Measurements from ENCODE around the gene CFAP73.
"Not testable (repeated sequence)": the region's sequence is repeated elsewhere in the genome, so short reads cannot be mapped to it uniquely, and the experiment has no call there.

Gene CFAP73

DNA sequence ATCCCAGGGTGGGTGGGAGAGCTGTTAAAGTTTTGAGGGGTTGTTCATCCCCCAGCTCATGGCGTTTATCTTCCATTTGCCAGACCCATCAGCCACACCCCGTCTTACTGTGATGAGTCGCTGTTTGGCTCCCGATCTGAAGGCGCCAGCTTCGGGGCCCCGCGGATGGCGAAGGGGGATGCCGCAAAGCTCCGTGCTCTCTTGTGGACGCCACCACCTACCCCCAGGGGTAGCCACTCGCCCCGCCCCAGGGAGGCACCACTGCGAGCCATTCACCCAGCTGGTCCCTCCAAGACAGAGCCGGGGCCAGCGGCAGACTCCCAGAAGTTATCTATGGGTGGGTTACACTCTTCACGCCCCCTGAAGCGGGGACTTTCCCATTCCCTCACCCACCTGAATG is 41.7 kb downstream of the CFAP73 start:
- DNase-seq (ENCODE audit: low spot score): no peak

DNA sequence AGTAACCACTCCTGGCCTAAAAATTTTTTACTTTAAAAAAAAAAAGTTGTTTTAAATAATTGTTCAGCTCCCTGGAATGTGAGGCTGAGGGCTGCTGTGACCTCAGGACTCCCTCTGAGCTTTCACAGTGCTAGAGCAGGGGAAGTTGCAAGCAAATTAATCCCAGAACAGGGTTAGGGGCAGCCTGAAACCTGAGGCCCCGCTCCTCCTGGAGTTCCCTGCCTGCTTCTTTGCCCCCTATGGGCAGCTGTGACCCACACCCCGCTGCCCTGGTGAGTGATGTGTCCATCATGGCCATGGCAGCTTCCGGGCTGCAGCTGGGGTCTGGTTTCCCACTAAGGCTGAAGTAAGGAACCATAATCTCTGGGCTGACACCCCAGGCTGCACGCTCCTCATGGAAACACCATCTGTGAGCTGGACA is 45.5 kb downstream of the CFAP73 start:
- DNase-seq (ENCODE audit: low spot score): no peak

DNA sequence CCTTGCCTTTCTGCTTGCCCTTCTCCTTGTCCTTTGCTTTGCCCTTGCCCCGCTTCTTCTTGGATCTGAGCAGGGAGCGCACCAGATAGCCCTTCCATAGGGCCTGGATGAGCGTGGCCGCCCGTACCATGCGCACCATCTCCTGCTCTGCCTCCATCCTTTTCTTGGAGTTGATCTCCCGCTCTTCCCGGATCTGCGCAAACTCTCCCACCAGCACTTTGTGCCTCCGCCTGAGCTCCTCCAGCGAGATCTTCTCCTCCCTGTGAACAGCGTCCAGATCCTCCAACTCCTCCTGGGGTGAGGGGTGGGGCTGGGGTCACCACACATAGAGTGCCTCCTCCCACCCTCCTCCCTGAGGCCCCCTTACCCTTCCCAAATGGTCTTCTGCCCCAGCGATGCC is 46.1 kb downstream of the CFAP73 start:
- DNase-seq (ENCODE audit: low spot score): no peak

DNA sequence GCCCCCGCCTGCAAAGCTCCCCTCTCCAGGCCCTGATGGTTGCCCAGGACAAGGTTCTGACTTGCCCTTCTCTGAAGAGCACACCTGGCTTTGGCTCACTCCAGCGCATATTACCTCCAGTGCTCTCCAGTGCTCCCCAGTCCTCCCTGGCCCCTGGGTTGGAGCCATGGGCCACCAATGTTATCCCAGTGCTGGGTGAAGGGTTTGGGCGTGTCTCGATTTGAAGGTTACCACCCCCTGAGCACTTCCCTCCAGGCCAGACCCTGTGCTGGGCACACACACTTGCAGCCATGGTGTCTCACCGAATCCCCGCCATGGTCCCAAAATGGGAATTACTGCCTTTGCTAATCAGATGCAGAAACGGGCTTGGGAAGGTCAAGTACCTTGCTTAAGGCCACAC is 47.1 kb downstream of the CFAP73 start:
- DNase-seq (ENCODE audit: low spot score): no peak

DNA sequence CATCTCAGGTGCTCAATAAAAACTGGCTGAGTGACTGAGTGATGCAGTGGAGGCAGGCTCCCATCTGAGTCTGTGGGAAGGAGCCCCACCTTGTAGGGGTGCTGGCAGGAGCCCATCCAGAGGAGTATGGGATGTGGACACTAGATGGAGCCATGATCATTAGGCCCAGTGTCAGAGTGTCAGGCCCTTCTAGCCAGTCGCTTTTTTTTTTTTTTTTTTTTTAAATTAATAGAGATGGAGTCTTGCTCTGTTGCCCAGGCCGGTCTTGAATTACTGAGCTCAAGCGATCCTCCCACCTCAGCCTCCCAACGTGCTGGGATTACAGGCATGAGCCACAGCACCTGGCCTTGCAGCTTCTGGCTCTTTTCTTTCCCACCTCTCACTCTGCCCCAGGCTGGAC is 47.5 kb downstream of the CFAP73 start:
- DNase-seq (ENCODE audit: low spot score): peak; percentile 88

DNA sequence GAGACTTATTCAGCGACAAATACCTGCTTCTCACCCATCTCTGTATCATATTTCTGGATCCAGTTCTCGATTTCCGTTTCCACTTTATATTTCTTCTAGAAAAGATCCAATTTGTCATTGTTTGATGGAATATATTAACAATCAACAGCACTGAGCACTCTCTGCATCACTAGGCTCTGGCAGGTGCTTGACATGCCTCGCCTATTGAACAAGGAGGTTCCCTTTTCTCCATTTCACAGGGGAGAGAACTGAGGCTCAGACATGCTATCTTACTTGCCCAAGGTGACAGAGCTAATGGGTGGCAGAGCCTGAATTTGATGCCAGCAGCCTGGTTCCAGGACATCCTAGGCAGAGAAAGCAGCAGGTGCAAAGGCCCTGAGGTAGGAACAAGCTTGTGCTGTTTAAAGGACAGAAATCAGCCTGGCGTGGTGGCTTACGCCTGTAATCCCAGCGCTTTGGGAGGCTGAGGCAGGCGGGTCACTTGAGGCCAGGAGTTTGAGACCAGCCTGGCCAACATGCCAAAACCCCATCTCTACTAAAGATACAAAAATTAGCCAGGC is 48.1 kb downstream of the CFAP73 start:
- DNase-seq (ENCODE audit: low spot score): no peak

DNA sequence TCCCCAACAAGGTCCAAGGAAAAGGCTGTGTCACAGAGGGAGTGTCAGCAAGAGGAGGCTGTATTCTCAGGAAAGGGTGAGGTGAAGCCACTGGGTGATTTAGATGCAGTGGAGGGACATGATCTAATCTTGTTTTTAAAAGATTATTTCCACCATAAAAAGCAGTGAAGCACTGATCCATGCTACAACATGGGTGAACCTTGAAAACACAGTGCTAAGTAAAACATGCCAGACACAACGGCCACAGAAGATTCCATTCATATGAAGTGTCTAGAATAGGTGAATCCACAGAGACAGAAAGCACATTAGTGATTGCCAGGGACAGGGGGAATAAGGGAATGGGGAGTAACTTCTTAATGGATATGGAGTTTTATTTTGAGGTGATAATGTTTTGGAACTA is 48.8 kb downstream of the CFAP73 start:
- no peak for DNase-seq (ENCODE audit: low spot score)

DNA sequence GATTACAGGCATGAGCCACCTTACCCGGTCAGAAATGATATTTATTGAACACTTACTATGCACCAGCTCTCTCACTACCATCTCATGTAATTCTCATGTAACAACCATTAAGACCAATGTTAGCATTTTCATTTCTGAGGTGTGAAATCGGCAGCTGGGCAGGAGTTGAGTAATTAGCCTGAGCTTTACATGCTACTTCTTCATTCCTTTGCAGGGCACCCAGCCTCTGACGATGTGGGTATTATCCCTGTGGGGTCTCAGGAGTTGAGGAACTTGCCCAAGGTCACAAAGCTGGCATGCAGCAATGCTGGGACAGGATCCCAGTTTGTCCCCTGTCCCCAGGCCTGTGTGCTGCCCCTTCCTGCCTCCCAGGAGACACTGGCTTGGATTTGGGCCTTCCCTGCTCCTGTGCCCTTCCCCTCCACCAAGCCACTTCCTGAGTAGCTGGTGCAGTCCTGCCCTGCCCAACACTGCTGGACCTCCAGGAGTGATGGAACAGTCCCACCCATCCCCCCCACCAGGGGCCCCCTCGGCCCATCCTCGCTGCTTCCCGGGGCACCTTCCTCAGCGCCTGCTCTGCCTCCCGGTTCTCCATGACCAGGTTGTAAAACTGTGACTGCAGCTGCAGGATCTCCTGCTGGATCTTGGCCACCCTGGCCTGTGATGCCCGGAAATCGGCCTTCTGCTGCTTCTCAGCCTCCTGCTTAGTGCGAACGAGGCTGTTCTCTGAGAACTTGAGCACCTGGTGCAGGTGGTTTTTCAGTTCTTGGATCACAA is 50.7 kb downstream of the CFAP73 start:
- DNase-seq (ENCODE audit: low spot score): no peak

DNA sequence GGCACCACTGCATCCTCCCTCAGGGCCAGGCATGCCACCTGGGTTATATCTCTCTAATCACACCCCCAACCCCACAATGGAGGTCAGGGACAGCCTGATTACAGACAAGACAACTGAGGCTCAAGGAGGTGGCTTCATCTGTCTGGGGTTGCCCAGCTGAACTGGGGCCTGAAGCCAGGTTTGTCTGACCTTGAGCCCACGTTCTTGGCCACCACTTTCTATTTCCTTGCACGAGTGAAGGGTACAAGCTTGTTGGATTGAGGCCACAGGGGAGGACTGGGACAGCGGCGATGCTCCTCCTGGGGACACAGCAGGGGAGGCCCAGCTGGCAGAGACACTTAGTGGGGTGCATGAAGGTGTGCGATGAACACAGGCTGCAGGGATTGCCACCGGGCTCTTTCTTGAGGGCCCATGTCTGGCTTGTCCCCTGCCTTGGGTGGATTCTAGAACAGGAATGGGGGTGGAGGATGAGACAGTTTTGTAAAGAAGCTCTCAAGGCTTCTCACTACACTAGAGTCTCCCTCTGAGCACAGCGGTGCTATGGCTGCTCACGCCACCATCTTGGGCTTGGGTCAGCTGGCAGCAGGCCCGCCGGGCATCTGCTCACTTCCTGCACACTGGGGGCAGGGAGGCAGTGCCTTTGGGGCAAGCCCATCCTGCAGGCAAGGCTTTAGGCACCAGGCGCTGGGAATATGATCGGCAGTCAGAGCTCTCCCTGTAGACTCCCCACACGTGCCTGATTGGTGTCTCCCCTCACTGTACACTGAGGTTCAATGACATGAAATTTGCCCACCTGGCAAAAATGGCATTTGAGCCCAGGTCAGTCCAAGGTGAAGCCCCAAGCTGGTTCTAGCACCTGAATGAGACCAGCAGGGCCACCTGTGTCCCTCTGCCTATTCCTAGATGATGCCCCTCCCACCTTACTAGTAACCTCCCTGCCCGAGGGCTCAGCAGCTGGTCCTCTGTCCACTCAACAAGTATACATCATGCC is 52.0 kb downstream of the CFAP73 start:
- no peak for DNase-seq (ENCODE audit: low spot score)

DNA sequence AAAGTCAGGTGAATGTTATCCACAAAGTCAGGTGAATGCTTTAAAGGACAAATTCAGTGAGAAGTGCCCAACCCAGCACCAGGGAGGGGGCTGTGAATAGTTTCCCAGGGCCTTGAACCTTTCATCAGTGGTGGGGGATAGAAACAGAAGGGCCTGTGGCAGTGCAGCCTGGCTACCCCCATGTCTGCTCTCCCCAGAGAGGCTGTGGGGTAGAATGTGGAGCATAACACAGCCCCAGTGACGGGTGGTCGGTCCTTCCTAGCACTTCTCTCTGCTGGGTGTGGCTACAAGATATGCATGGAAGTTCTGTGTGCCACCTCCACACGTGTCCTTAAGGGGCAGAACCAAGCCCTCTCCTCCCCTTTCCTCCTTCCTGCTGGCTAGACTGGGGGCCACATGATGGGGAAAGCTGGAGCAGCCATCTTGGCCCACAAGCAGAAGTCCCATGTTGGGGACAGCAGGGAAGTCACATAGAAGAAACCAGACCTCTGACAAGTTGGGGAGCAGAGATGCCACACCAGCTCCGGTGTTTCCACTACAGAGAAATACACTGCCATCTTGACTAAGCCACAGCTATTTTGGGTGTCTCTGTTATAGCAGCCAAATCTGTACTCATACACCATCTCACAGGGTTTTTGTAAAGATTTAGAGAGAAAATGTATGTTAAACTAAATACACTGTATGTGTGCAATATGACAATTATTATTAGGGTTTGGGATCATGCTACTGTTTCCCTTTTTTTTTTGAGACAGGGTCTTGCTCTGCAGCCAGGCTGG is 53.0 kb downstream of the CFAP73 start:
- no peak for DNase-seq (ENCODE audit: low spot score)

DNA sequence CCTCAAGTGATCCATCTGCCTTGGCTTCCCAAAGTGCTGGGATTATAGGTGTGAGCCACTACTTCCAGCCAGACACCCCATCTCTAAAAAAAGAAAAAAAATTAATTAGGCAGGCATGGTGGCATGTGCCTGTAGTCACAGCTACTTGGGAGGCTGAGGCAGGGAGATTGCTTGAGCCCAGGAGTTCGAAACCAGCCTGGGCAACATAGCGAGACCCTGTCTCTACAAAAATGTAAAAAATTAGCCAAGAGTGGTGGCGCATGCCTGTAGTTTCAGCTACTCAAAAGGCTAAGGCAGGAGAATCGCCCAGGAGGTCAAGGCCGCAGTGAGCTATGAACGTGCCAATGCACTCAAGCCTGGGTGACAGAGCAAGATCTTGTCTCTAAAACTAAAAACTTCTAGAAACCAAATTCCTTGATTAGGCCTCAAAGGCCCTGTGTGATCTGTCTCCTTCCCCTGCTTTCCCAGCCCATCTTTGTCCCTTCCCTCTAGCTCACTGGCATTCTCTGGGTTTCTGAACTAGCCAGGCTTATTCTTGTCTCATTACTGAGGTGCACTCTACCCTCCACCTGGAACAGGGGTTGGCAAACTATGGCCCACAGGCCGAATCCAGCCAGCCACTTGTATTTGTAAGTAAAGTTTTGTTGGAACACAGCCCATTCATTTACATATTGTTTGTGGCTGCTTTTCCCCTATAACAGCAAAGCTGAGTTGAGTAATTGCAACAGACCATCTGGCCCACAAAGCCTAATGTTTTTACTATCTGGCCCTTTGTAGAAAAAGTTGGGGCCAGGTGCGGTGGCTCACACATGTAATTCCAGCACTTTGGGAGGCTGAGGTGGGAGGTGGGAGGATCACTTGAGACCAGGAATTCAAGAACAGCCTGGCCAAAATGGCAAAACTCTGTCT is 54.6 kb downstream of the CFAP73 start:
- no peak for DNase-seq (ENCODE audit: low spot score)

DNA sequence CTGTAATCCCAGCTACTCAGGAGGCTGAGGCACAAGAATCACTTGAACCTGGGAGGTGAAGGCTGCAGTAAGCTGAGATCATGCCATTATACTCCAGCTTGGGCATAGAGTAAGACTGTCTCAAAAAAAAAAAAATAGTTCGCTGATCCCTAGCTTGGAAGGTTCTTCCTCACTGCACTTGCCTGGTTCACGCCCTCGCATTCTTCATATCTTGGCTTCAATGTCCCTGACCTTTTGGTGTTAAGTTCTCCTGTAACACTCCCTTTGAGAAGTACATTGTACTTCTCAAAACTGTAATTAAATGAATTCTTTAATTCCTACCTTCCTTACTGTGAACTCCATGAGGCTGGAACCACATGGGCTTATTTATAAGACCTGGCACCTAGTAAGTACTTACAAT is 55.3 kb downstream of the CFAP73 start:
- DNase-seq (ENCODE audit: low spot score): no peak

DNA sequence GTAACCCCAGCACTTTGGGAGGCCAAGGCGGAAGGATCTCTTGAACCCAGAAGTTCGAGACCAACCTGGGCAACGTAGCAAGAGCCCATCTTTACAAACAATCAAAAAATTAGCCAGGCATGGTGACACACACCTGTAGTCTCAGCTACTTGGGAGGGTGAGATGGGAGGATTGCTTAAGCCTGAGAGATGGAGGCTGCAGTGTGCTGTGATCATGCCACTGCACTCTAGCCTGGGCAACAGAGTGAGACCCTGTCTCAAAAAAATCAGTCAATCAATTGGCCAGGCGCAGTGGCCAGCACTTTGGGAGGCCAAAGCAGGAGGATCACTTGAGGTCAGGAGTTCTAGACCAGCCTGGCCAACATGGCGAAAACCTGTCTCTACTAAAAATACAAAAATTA is 57.3 kb downstream of the CFAP73 start:
- not testable (repeated sequence) for DNase-seq (ENCODE audit: low spot score)

DNA sequence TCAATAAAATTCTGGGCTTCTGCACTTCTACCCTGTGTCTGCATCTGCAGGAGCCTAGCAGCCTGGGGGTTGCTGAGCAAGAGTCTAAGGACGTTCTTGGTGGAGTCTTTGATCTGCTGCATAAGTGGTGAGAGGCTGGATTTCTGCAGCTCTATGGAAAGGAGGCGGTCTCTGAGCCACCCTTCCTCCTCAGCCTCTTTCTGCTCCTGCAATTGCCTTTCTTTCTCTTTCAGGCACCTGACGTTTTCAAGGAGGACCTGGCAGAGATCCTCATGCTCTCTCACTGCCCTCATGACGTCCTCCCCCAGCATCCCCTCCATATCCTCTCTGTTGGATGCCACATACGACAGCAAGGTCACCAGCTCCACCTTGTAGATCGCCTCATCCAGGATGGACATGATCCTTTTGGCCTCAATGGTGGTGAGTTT is 58.1 kb downstream of the CFAP73 start:
- DNase-seq (ENCODE audit: low spot score): no peak

DNA sequence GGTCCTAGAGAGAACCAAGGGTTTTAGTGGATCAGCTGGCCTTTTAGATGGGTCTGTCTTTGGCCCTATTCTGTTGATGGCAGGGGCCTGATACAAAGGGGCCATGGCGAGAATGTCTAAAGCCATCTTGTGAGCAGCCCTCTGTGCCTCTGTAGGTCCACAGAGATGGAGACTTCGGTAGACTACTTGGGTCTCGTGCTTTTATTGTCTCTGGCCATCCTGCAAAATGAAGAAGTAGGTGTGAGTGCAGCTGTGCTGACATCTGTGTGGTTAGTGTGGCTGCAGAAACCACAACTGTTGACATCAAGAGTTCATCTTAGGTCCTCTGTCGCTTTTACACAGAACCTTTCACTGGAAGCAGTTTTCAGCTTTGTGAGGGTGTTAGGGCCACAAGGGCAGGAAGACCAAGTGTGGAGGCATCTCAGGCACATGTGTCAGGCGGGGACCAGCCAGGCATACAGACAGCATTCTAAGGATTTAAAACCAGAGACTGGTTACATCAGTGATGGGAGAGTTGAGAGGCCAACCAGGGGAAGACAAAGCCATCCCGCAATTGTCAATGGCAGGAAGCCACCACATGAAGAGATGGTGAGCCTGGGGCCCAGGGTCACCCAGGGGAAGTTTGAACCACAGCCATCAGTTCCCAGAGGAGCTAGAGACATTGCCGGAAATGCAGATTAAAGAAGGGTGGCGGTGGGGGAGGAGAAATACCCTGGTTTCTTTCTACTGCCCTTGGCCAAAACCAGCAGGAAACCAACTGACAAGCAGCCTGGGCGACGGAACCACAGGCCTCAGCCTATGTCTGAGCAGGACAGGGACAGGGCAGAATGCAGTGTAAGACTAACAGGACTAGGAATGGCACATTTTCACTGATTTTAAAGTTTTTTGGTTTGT is 58.8 kb downstream of the CFAP73 start:
- no peak for DNase-seq (ENCODE audit: low spot score)

All from COLO829 (cell line).